A673 (cell line): Measurements from ENCODE around the gene SEMA4D. TPM values are rescaled to one million over a fixed set of nuclear protein-coding genes. Genes with fewer than 3 reads are reported as not detected.

ENCODE experiments used
- BruUV-seq: library from RNA; stranded (reverse); fragments of 400-500 nt; replicated peaks from 2 replicates; lab custom pipeline; 2021; lab: Mats Ljungman, UMichigan
- CTCF ChIA-PET: fragments of 300-600 bp; sonication (Branson Sonifier 250); formaldehyde crosslinking; loops from one replicate; lab custom pipeline; 2022; ENCODE audit warnings: antibody characterized with exemption; lab: Charles Lee
- POLR2A ChIA-PET: fragments of 300-600 bp; sonication (Branson Sonifier 250); formaldehyde crosslinking; loops from one replicate; lab custom pipeline; 2022; ENCODE audit warnings: antibody characterized with exemption; ENCODE audit not compliant: low non-redundant PET; lab: Charles Lee
- DNase-seq: peaks from one replicate; pipeline ENCODE4 v3.0.0-alpha.2; 2015; ENCODE audit warnings: low spot score
- H3K27ac ChIP-seq: fragments of 200-600 bp; sonication (generic); 2 replicates; pipeline ENCODE4 v1.5.1; 2016; ENCODE audit warnings: mixed run types, low read depth, mild to moderate bottlenecking, mixed read lengths, antibody characterized with exemption, low read length; ENCODE audit not compliant: poor library complexity, severe bottlenecking
- H3K27me3 ChIP-seq: fragments of 200-600 bp; sonication (generic); replicated peaks from 2 replicates; pipeline ENCODE4 v1.6.1; 2017; ENCODE audit warnings: mixed run types, low read depth, mild to moderate bottlenecking, mixed read lengths, antibody characterized with exemption, low read length; ENCODE audit not compliant: insufficient read depth, poor library complexity
- H3K36me3 ChIP-seq: fragments of 200-600 bp; sonication (generic); 2 replicates; pipeline ENCODE4 v1.6.1; 2016; ENCODE audit warnings: mixed run types, mild to moderate bottlenecking, mixed read lengths, antibody characterized with exemption, low read length; ENCODE audit not compliant: insufficient read depth, poor library complexity, severe bottlenecking
- H3K4me1 ChIP-seq: fragments of 200-600 bp; sonication (generic); 2 replicates; pipeline ENCODE4 v1.6.1; 2017; ENCODE audit warnings: mixed run types, mild to moderate bottlenecking, mixed read lengths, antibody characterized with exemption, low read length; ENCODE audit not compliant: insufficient read depth, poor library complexity, severe bottlenecking
- H3K4me3 ChIP-seq: fragments of 200-600 bp; sonication (generic); 2 replicates; pipeline ENCODE4 v1.5.1; 2016; ENCODE audit warnings: low read depth, mixed run types, mild to moderate bottlenecking, mixed read lengths, low read length; ENCODE audit not compliant: poor library complexity, severe bottlenecking
- H3K9me3 ChIP-seq: fragments of 200-600 bp; sonication (generic); 2 replicates; pipeline ENCODE4 v1.6.1; 2016; ENCODE audit warnings: mixed run types, low read depth, mild to moderate bottlenecking, mixed read lengths, antibody characterized with exemption, low read length; ENCODE audit not compliant: poor library complexity, severe bottlenecking
- CTCF ChIP-seq: fragments of 300-800, 200-600 bp; sonication (generic); conservative IDR thresholded peaks from 2 replicates; pipeline ENCODE4 v1.5.1; 2017; ENCODE audit warnings: low read depth, mild to moderate bottlenecking, antibody characterized with exemption, low read length, moderate library complexity, mixed read lengths
- EZH2 ChIP-seq: fragments of 200-600 bp; sonication (generic); IDR thresholded peaks from 2 replicates; pipeline ENCODE4 v1.6.1; 2017; ENCODE audit warnings: borderline replicate concordance, low read depth, mild to moderate bottlenecking, mixed read lengths, antibody characterized with exemption, low read length; ENCODE audit not compliant: poor library complexity, severe bottlenecking
- intact Hi-C: fragments of 100-400 bp; cut with micrococcal nuclease; formaldehyde crosslinking; loops from one replicate; pipeline ENCODE4 v1.10.0; 2022; ENCODE audit not compliant: unreplicated experiment
- total RNA-seq: library from RNA; stranded (reverse); gene quantifications from 2 replicates; pipeline ENCODE4 v1.2.3, GENCODE V29; 2021

The SEMA4D gene
- total RNA-seq, 1 experiment from 2014 or later: 14.2 TPM

- DNase-seq: no peak
- CTCF ChIA-PET: no interaction called here
- H3K4me1 ChIP-seq: no peaks in the 10 kb centered on the region
- H3K4me3 ChIP-seq: no peak overlapping the region
- no TSS peak for BruUV-seq
- no peaks in the 10 kb centered on the region for H3K27me3 ChIP-seq
- intact Hi-C loops: no loop called here
- H3K36me3 ChIP-seq: no peaks in the 10 kb centered on the region
- H3K27ac ChIP-seq: no peak overlapping the region
- TF ChIP-seq EZH2 (no peak), CTCF (no peak)
- H3K9me3 ChIP-seq: no peaks in the 10 kb centered on the region
- POLR2A ChIA-PET: no interaction called here
Measured at GRCh38 chr9:89467278-89467625, 30.7 kb downstream of the SEMA4D start.

GRCh38 chr9:89466451-89467277, 31.2 kb downstream of the SEMA4D start:
- Histone ChIP-seq H3K4me1 (no peaks in the 10 kb centered on the region), H3K36me3 (no peaks in the 10 kb centered on the region), H3K4me3 (no peak overlapping the region), H3K9me3 (no peaks in the 10 kb centered on the region), H3K27ac (no peak overlapping the region), H3K27me3 (no peaks in the 10 kb centered on the region)
- DNase-seq: no peak
- TF ChIP-seq EZH2 (no peak), CTCF (no peak)
- CTCF ChIA-PET: no interaction called here
- intact Hi-C loops: no loop called here
- no TSS peak for BruUV-seq
- POLR2A ChIA-PET: no interaction called here

- POLR2A ChIA-PET: no interaction called here
- Histone ChIP-seq H3K4me3 (no peak overlapping the region), H3K4me1 (no peaks in the 10 kb centered on the region), H3K9me3 (no peaks in the 10 kb centered on the region), H3K36me3 (no peaks in the 10 kb centered on the region), H3K27me3 (no peaks in the 10 kb centered on the region), H3K27ac (no peak overlapping the region)
- BruUV-seq: no TSS peak
- intact Hi-C loops: loop anchor here (2.0 kb wide), 1 partner anchor 55 kb away; no protein-coding TSS in a partner anchor
- no peak for DNase-seq
- CTCF ChIA-PET: no interaction called here
- TF ChIP-seq EZH2 (no peak), CTCF (no peak)
Measured at GRCh38 chr9:89465726-89466308, 32.1 kb downstream of the SEMA4D start.
